ENCODE data around the gene INS.

DNA sequence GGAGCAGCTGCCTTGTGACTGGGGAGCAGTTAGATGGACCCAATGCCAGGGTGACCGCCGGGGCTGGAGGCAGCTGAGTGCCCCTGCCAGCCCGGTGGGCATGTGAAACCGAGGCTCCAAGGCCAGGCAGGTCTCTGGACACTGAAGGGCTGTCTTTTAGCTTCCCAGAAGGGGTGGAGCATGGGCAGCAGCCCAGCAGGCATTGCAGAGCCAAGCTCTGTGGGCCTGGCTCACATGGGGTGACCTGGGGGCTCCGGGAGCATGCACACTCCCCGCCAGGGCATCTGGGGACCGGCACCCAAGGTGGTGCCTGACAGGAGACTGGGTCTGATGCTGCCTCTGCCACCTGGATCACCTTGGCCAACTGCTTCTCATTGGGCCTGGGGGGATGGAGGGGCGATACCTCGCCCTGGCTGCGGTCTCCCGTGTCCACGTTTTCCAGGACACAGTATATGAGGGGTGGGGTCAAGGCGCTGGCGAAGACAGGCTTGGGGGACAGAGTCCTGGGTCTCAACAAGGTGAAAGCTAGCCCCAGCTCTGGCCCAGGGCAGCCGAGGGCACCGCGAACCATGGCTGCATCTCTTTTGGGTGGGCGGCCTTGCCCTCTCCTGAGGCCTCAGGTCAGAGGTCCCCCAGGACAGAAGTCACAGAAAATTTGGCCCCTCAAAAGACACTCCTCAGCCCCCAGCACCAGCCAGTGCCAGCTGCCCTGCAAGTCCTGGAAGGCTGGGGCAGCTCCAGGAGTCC lies 3.5 kb downstream of the INS start:
- TF ChIP-seq POLR2A (IDR thresholded peaks at IDR 0.05): no peak
- TF ChIP-seq, protein P1, sequence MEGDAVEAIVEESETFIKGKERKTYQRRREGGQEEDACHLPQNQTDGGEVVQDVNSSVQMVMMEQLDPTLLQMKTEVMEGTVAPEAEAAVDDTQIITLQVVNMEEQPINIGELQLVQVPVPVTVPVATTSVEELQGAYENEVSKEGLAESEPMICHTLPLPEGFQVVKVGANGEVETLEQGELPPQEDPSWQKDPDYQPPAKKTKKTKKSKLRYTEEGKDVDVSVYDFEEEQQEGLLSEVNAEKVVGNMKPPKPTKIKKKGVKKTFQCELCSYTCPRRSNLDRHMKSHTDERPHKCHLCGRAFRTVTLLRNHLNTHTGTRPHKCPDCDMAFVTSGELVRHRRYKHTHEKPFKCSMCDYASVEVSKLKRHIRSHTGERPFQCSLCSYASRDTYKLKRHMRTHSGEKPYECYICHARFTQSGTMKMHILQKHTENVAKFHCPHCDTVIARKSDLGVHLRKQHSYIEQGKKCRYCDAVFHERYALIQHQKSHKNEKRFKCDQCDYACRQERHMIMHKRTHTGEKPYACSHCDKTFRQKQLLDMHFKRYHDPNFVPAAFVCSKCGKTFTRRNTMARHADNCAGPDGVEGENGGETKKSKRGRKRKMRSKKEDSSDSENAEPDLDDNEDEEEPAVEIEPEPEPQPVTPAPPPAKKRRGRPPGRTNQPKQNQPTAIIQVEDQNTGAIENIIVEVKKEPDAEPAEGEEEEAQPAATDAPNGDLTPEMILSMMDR (IDR thresholded peaks at IDR 0.05): no peak

Data from body of pancreas (tissue), 4 donors.